HepG2 (cell line): ENCODE measurements around the gene HECTD2. TPM values are rescaled to one million over a fixed set of nuclear protein-coding genes. Genes with fewer than 3 reads are reported as not detected.
A peak's percentile ranks its signal among the peaks of the same experiment; 100 is the strongest.

ENCODE experiments used
- BRD4 ChIP-seq: sonication (generic); formaldehyde crosslinking; IDR thresholded peaks from 2 replicates; pipeline ENCODE4 v1.4.0; 2020; ENCODE audit warnings: missing genetic modification reagents
- CC2D1A ChIP-seq: sonication (generic); formaldehyde crosslinking; IDR thresholded peaks from 2 replicates; pipeline ENCODE4 v1.8.1; 2023; ENCODE audit warnings: mild to moderate bottlenecking, missing genetic modification reagents
- HDAC6 ChIP-seq: fragments of 200-600 bp; sonication (generic); IDR thresholded peaks from 2 replicates; pipeline ENCODE4 v1.7.0; 2017; ENCODE audit warnings: mild to moderate bottlenecking, antibody characterized with exemption, low read length, low read depth
- KAT2B ChIP-seq: fragments of 150-350 bp; IDR thresholded peaks from 2 replicates; pipeline ENCODE4 v1.6.1; 2014; ENCODE audit warnings: low read depth, low read length, borderline replicate concordance
- ZMYM2 ChIP-seq: sonication (generic); formaldehyde crosslinking; IDR thresholded peaks from 2 replicates; pipeline ENCODE4 v1.8.0; 2022; ENCODE audit warnings: mild to moderate bottlenecking, missing genetic modification reagents
- ZNF468 ChIP-seq: sonication (generic); formaldehyde crosslinking; IDR thresholded peaks from 2 replicates; pipeline ENCODE4 v1.8.0; 2022; ENCODE audit warnings: mild to moderate bottlenecking, moderate library complexity, missing genetic modification reagents
- ZNF615 ChIP-seq: sonication (generic); formaldehyde crosslinking; IDR thresholded peaks from 2 replicates; pipeline ENCODE4 v1.5.0; 2020; ENCODE audit warnings: mild to moderate bottlenecking, missing genetic modification reagents, borderline replicate concordance
- ZNF816 ChIP-seq: sonication (generic); formaldehyde crosslinking; IDR thresholded peaks from 2 replicates; pipeline ENCODE4 v1.8.0; 2022; ENCODE audit warnings: missing genetic modification reagents, mild to moderate bottlenecking, borderline replicate concordance
- polyA plus RNA-seq, 8 experiments: library from polyadenylated mRNA; depleted of rRNA in 3 of 8; stranded (reverse) in 7 of 8; unstranded in 1 of 8; fragments of >200 nt; fragmentation: Illumina TruSeq in 4 of 8; extraction: Trizol in 4 of 8; gene quantifications; 2 replicates each; pipeline versions ENCODE4 v1.2.1 to v1.2.3, GENCODE V29; 2011 to 2016; ENCODE audit warnings: low read depth in 4 of 8, missing spikeins in 1 of 8, mixed read lengths in 1 of 8; ENCODE audit not compliant: insufficient read depth in 1 of 8
- total RNA-seq, 5 experiments: library from RNA; depleted of rRNA; stranded (reverse); fragments of >200 nt; fragmentation: Illumina TruSeq; extraction: Trizol; gene quantifications; 2 replicates each; pipeline ENCODE4 v1.2.3, GENCODE V29; 2016; ENCODE audit warnings: low read depth in 1 of 5
- TF ChIP-seq, protein P1 (sequence below): sonication (generic); formaldehyde crosslinking; IDR thresholded peaks from 2 replicates; pipeline ENCODE4 v1.9.0; 2021; ENCODE audit warnings: missing genetic modification reagents, borderline replicate concordance
- TF ChIP-seq, protein P2 (sequence below): sonication (generic); formaldehyde crosslinking; IDR thresholded peaks from 2 replicates; pipeline ENCODE4 v1.4.0; 2020; ENCODE audit warnings: mild to moderate bottlenecking, missing genetic modification reagents
- TF ChIP-seq, protein P3 (sequence below): sonication (generic); formaldehyde crosslinking; IDR thresholded peaks from 2 replicates; pipeline ENCODE4 v1.8.0; 2022; ENCODE audit warnings: missing genetic modification reagents, mild to moderate bottlenecking, inconsistent platforms, borderline replicate concordance
- TF ChIP-seq, protein P4 (sequence below): sonication (generic); formaldehyde crosslinking; IDR thresholded peaks from 2 replicates; pipeline ENCODE4 v1.5.0; 2020; ENCODE audit warnings: mild to moderate bottlenecking, missing genetic modification reagents
- TF ChIP-seq, protein P5 (sequence below): sonication (generic); formaldehyde crosslinking; IDR thresholded peaks from 2 replicates; pipeline ENCODE4 v1.8.1; 2023; ENCODE audit warnings: mild to moderate bottlenecking, missing genetic modification reagents
- TF ChIP-seq, protein P6 (sequence below): sonication (generic); formaldehyde crosslinking; IDR thresholded peaks from 2 replicates; pipeline ENCODE4 v1.8.0; 2022; ENCODE audit warnings: missing genetic modification reagents, mild to moderate bottlenecking, borderline replicate concordance
- TF ChIP-seq, protein P7 (sequence below): IDR thresholded peaks from 2 replicates; pipeline ENCODE4 v1.6.1; 2016; ENCODE audit warnings: missing biosample characterization, missing genetic modification reagents, low read depth

The HECTD2 gene
- total and polyA plus RNA-seq, 2 of the 13 experiments (the other 11 are each of a cell fraction or from before 2014, with no cell fraction given), result 3.2 to 5.2 TPM

DNA sequence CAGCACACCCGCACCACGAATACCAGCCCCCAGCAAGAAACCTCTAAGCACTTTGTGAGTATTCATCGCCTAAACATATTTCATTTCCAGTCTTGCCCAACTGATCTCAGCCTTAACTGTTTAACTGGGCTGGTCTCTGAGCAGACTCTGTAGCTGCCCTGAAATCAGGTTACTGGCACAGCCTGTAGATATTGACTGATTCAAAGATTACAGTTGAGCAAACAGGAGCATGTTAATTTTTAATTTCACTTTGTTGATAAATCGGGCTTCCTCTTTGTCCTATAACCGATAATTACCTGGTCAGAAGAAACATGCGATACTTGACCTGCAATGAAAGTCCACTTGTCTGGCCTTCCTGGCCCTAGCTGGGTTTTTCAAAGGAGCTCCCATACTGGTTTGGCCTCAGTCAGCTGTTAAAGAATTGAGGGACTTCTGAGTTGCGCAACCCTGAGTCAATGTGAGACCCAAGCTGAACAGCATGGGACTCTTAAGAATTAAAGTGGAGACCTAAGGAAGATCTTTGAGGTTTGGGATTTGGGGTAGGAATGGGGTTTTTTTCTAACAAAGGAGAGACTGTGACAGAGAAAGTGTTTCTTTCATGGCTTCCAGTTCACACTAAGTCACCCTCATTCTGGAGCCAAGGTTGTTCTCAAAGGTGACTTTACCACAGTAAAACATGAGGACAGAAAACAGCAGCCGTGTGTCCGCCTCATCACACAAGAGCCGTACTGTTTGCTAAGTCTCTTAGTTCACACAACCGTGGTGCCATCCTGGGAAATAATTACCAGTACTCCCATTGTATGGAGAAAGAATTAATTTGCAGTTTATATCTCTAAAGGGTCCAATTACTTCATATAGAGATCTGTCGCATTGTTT lies 146.8 kb downstream of the HECTD2 start (continued):
- TF ChIP-seq, protein P1, sequence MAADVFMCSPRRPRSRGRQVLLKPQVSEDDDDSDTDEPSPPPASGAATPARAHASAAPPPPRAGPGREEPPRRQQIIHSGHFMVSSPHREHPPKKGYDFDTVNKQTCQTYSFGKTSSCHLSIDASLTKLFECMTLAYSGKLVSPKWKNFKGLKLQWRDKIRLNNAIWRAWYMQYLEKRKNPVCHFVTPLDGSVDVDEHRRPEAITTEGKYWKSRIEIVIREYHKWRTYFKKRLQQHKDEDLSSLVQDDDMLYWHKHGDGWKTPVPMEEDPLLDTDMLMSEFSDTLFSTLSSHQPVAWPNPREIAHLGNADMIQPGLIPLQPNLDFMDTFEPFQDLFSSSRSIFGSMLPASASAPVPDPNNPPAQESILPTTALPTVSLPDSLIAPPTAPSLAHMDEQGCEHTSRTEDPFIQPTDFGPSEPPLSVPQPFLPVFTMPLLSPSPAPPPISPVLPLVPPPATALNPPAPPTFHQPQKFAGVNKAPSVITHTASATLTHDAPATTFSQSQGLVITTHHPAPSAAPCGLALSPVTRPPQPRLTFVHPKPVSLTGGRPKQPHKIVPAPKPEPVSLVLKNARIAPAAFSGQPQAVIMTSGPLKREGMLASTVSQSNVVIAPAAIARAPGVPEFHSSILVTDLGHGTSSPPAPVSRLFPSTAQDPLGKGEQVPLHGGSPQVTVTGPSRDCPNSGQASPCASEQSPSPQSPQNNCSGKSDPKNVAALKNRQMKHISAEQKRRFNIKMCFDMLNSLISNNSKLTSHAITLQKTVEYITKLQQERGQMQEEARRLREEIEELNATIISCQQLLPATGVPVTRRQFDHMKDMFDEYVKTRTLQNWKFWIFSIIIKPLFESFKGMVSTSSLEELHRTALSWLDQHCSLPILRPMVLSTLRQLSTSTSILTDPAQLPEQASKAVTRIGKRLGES (CRISPR knock-in tag), result no peak
- TF ChIP-seq BRD4 (CRISPR knock-in tag) (peak; percentile 64; the same call in 1 of the 2 replicates), HDAC6 (no peak), ZNF615 (CRISPR knock-in tag) (0 out of 2 replicates have a peak, but pooled peaks have one; percentile 36), ZNF816 (no peak), ZMYM2 (CRISPR knock-in tag) (0 out of 2 replicates have a peak, but pooled peaks have one; percentile 4), ZNF468 (CRISPR knock-in tag) (no peak), KAT2B (no peak), CC2D1A (CRISPR knock-in tag) (no peak)
- TF ChIP-seq, protein P2, sequence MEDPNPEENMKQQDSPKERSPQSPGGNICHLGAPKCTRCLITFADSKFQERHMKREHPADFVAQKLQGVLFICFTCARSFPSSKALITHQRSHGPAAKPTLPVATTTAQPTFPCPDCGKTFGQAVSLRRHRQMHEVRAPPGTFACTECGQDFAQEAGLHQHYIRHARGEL (CRISPR knock-in tag), result no peak
- TF ChIP-seq, protein P3, sequence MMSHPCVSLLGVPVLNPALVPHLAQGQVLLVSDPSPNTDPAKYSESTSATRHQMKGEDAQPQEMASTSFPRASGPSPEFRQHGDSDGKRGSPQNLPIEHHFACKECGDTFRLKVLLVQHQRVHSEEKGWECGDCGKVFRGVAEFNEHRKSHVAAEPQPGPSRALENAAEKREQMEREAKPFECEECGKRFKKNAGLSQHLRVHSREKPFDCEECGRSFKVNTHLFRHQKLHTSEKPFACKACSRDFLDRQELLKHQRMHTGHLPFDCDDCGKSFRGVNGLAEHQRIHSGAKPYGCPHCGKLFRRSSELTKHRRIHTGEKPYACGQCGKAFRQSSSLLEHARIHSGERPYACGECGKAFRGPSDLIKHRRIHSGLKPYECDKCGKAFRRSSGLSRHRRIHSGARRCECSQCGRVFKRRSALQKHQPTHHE (CRISPR knock-in tag), result no peak
- TF ChIP-seq, protein P4, sequence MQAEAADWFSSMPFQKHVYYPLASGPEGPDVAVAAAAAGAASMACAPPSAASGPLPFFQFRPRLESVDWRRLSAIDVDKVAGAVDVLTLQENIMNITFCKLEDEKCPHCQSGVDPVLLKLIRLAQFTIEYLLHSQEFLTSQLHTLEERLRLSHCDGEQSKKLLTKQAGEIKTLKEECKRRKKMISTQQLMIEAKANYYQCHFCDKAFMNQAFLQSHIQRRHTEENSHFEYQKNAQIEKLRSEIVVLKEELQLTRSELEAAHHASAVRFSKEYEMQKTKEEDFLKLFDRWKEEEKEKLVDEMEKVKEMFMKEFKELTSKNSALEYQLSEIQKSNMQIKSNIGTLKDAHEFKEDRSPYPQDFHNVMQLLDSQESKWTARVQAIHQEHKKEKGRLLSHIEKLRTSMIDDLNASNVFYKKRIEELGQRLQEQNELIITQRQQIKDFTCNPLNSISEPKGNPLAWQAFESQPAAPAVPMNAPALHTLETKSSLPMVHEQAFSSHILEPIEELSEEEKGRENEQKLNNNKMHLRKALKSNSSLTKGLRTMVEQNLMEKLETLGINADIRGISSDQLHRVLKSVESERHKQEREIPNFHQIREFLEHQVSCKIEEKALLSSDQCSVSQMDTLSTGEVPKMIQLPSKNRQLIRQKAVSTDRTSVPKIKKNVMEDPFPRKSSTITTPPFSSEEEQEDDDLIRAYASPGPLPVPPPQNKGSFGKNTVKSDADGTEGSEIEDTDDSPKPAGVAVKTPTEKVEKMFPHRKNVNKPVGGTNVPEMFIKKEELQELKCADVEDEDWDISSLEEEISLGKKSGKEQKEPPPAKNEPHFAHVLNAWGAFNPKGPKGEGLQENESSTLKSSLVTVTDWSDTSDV (CRISPR knock-in tag), result no peak
- TF ChIP-seq, protein P5, sequence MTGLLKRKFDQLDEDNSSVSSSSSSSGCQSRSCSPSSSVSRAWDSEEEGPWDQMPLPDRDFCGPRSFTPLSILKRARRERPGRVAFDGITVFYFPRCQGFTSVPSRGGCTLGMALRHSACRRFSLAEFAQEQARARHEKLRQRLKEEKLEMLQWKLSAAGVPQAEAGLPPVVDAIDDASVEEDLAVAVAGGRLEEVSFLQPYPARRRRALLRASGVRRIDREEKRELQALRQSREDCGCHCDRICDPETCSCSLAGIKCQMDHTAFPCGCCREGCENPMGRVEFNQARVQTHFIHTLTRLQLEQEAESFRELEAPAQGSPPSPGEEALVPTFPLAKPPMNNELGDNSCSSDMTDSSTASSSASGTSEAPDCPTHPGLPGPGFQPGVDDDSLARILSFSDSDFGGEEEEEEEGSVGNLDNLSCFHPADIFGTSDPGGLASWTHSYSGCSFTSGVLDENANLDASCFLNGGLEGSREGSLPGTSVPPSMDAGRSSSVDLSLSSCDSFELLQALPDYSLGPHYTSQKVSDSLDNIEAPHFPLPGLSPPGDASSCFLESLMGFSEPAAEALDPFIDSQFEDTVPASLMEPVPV (CRISPR knock-in tag), result no peak
- TF ChIP-seq, protein P6, sequence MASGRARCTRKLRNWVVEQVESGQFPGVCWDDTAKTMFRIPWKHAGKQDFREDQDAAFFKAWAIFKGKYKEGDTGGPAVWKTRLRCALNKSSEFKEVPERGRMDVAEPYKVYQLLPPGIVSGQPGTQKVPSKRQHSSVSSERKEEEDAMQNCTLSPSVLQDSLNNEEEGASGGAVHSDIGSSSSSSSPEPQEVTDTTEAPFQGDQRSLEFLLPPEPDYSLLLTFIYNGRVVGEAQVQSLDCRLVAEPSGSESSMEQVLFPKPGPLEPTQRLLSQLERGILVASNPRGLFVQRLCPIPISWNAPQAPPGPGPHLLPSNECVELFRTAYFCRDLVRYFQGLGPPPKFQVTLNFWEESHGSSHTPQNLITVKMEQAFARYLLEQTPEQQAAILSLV, result no peak
- TF ChIP-seq, protein P7, sequence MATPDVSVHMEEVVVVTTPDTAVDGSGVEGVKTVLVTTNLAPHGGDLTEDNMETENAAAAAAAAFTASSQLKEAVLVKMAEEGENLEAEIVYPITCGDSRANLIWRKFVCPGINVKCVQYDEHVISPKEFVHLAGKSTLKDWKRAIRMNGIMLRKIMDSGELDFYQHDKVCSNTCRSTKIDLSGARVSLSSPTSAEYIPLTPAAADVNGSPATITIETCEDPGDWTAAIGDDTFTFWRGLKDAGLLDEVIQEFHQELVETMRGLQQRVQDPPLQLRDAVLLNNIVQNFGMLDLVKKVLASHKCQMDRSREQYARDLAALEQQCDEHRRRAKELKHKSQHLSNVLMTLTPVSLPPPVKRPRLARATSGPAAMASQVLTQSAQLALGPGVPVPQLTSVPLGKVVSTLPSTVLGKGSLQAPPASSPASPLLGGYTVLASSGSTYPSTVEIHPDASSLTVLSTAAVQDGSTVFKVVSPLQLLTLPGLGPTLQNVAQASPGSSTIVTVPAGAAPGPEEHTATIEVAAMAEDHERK, result no peak
